Measurements from ENCODE around the gene NUP210L. TPM values are rescaled to one million over a fixed set of nuclear protein-coding genes. Genes with fewer than 3 reads are reported as not detected.

NUP210L gene
- total RNA-seq, 1 experiment from 2014 or later: 0.10 TPM

DNA sequence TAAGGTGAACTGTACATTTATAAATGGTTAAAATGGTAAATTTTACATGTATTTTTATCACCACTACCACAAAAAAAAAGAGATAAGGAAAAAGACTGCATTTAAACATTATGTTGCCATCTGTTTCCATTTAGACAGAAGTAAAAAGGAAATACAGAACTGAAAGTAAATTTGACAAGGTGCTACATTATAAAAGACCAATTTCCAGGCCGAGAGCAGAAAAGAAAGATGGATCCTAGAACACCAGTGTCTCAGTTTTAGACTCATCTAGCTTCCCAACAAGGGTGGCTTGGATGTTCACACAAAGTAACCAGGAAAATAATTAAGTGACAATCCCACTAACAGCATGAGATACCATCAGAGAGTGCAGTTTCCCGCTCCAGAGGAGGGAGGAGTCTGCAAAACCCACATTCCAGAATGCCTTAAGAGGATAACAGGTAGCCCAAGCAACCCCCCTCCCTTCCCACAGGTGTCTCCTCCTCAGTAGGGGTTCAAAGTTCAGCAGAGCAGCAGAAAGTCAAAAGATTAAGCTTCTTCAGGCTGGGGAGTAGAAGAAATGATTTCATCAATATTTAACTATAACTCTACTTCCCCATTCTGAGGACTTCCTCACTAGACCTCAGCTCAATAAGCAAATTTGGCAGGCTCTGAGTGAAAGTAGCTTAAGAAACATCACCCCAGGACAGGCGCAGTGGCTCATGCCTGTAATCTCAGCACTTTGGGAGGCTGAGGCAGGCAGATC lies 25.2 kb upstream of the NUP210L start (continued):
- TF ChIP-seq EZH2phosphoT487 (IDR thresholded peaks at IDR 0.05; ENCODE audit: borderline replicate concordance) (no peak), EGR1 (IDR thresholded peaks at IDR 0.05; ENCODE audit: low read depth) (no peak), SIN3A (IDR thresholded peaks at IDR 0.05; ENCODE audit: low read depth) (no peak), ZBTB33 (IDR thresholded peaks at IDR 0.05; ENCODE audit: extremely low read depth, insufficient replicate concordance, low read length) (no peak)

DNA sequence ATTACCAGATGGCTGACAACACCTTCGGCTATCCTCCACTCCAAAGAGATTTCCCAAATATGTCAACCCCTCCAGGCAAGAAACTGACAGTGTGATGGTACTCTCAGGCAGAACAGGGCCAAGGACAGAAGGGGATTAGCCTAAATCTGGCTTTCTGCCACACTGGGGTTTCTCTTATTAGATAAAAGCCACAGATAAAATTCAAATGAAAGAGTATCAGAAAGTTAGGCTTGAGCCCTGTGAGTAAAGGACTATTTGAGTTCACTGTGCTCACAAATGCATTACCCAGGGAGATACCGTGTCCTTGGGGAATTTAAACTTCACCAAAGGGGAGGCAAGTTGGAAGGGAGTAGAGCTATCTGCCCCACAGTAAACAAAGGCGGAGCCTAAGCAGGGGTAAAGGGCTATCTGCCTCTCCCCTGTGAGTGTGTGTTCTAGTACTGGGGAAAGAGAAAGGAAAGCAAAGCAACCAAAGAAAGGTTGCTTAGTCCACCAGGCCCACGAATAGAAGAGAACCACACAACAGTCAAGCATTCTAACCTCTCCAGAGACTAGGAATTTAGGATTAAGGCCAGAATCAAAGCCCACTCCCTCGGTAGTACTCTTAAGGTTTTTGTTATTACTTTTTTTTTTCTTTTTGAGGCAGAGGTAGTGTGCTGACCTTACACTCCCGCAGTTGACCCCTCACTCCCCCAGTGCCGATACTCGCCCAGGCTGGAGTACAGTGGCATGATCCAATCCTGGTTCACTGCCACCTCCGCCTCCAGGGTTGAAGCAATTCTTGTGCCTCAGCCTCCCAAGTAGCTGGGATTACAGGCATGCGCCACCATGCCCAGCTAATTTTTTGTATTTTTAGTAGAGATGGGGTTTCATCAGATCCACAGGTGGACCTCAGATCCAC lies 24.3 kb upstream of the NUP210L start:
- BruUV-seq (replicated peaks): no TSS peak
- H3K4me3 ChIP-seq (replicated peaks in 1 of 2; ENCODE audit: low read depth in 1 of 2, low read length in 2 of 2): no peak overlapping the region
- intact Hi-C loops (cut with micrococcal nuclease): no loop called here
- no peaks in the 10 kb centered on the region for H3K9me3 ChIP-seq (ENCODE audit: control insufficient read depth in 1 of 2, insufficient read depth in 1 of 2, low read depth in 1 of 2, low read length in 2 of 2)
- no peak overlapping the region for H3K27ac ChIP-seq (ENCODE audit: low read depth, low read length)
- no peak for DNase-seq (ENCODE audit: low read depth, low spot score)
- TF ChIP-seq JUND (IDR thresholded peaks at IDR 0.05) (no peak), ZNF274 (IDR thresholded peaks at IDR 0.05; ENCODE audit: low read depth, low read length) (no peak), POLR2A (IDR thresholded peaks at IDR 0.05; ENCODE audit: borderline replicate concordance, extremely low read depth, insufficient read depth, insufficient read length) (no peak)
- H2AFZ ChIP-seq (ENCODE audit: low read depth, low read length, poor library complexity, severe bottlenecking): no peak overlapping the region
- H3K4me1 ChIP-seq (ENCODE audit: control insufficient read depth in 1 of 2, insufficient read depth in 2 of 2, low read length in 2 of 2): peaks cover 19 to 38% of the 10 kb centered on the region in 2 experiments
- ChIA-PET RAD21 (ENCODE audit: low non-redundant PET in 1 of 2, low total read pairs in 2 of 2, uncharacterized antibody in 2 of 2, unreplicated experiment in 2 of 2) (no interaction called here), CTCF (no interaction called here), POLR2A (no interaction called here)
- H4K20me1 ChIP-seq (ENCODE audit: insufficient read depth): peaks cover 48% of the 10 kb centered on the region; the same call in 1 of the 2 replicates
- H3K79me2 ChIP-seq (ENCODE audit: insufficient read depth, low read length): peaks cover 88% of the 10 kb centered on the region
- peaks cover 24 to 47% of the 10 kb centered on the region in 2 experiments for H3K36me3 ChIP-seq (ENCODE audit: control insufficient read depth in 1 of 2, insufficient read depth in 2 of 2, low read length in 2 of 2)
- no peaks in the 10 kb centered on the region for H3K27me3 ChIP-seq (ENCODE audit: insufficient read depth, low read length)
- H3K4me2 ChIP-seq (ENCODE audit: low read length): no peak overlapping the region
- no peak for ATAC-seq
- no peaks in the 10 kb centered on the region for H3K9me2 ChIP-seq (ENCODE audit: insufficient read depth)
- H3K9ac ChIP-seq (ENCODE audit: low read length): no peak overlapping the region
